Measurements from ENCODE around the gene ARAF. TPM values are rescaled to one million over a fixed set of nuclear protein-coding genes. Genes with fewer than 3 reads are reported as not detected.
"Not testable (repeated sequence)": the region's sequence is repeated elsewhere in the genome, so short reads cannot be mapped to it uniquely, and the experiment has no call there.

The ARAF gene
- polyA plus RNA-seq, 1 donor = 55.4 TPM

- Histone ChIP-seq H3K27me3 (ENCODE audit: control insufficient read depth, insufficient read depth, low read length) (no peaks in the 10 kb centered on the region), H3K9me3 (ENCODE audit: control insufficient read depth, low read depth, low read length) (peaks cover 6% of the 10 kb centered on the region), H3K27ac (ENCODE audit: low read length) (no peak overlapping the region), H3K4me1 (ENCODE audit: control insufficient read depth, insufficient read depth, low read length) (peaks cover 5% of the 10 kb centered on the region), H3K4me3 (ENCODE audit: low read length) (no peak overlapping the region), H3K36me3 (ENCODE audit: control insufficient read depth, insufficient read depth, low read length) (no peaks in the 10 kb centered on the region)
- no peak for DNase-seq
- no CpG with 5 or more reads among the region's 16 CpGs for WGBS (ENCODE audit: insufficient coverage, low lambda C conversion rate)
These were observed 24.3 kb downstream of the ARAF start for GRCh38 chrX:47585273-47585672.

- Histone ChIP-seq H3K4me3 (ENCODE audit: low read length) (no peak overlapping the region), H3K27me3 (ENCODE audit: control insufficient read depth, insufficient read depth, low read length) (no peaks in the 10 kb centered on the region), H3K9me3 (ENCODE audit: control insufficient read depth, low read depth, low read length) (peaks cover 6% of the 10 kb centered on the region), H3K27ac (ENCODE audit: low read length) (no peak overlapping the region), H3K4me1 (ENCODE audit: control insufficient read depth, insufficient read depth, low read length) (peaks cover 5% of the 10 kb centered on the region), H3K36me3 (ENCODE audit: control insufficient read depth, insufficient read depth, low read length) (no peaks in the 10 kb centered on the region)
- no peak for DNase-seq
- no CpG with 5 or more reads among the region's 11 CpGs for WGBS (ENCODE audit: insufficient coverage, low lambda C conversion rate)
These were observed 25.2 kb downstream of the ARAF start for GRCh38 chrX:47586043-47586787.

- Histone ChIP-seq H3K4me1 (ENCODE audit: control insufficient read depth, insufficient read depth, low read length) (no peaks in the 10 kb centered on the region), H3K27ac (ENCODE audit: low read length) (no peak overlapping the region), H3K27me3 (ENCODE audit: control insufficient read depth, insufficient read depth, low read length) (no peaks in the 10 kb centered on the region), H3K36me3 (ENCODE audit: control insufficient read depth, insufficient read depth, low read length) (no peaks in the 10 kb centered on the region), H3K9me3 (ENCODE audit: control insufficient read depth, low read depth, low read length) (peaks cover 6% of the 10 kb centered on the region), H3K4me3 (ENCODE audit: low read length) (no peak overlapping the region)
- DNase-seq = no peak
- no CpG with 5 or more reads among the region's 4 CpGs for WGBS (ENCODE audit: insufficient coverage, low lambda C conversion rate)
These were observed 26.3 kb downstream of the ARAF start for GRCh38 chrX:47587091-47587891.

GRCh38 chrX:47587906-47588735, 27.1 kb downstream of the ARAF start:
- Histone ChIP-seq H3K4me3 (ENCODE audit: low read length) (no peak overlapping the region), H3K9me3 (ENCODE audit: control insufficient read depth, low read depth, low read length) (peaks cover 6% of the 10 kb centered on the region), H3K27ac (ENCODE audit: low read length) (no peak overlapping the region), H3K36me3 (ENCODE audit: control insufficient read depth, insufficient read depth, low read length) (no peaks in the 10 kb centered on the region), H3K27me3 (ENCODE audit: control insufficient read depth, insufficient read depth, low read length) (no peaks in the 10 kb centered on the region), H3K4me1 (ENCODE audit: control insufficient read depth, insufficient read depth, low read length) (no peaks in the 10 kb centered on the region)
- WGBS (ENCODE audit: insufficient coverage, low lambda C conversion rate) = no CpG with 5 or more reads among the region's 16 CpGs
- DNase-seq = no peak

GRCh38 chrX:47590984-47591383, 30.0 kb downstream of the ARAF start:
- no peak overlapping the region for H3K27ac ChIP-seq (ENCODE audit: low read length)
- DNase-seq = no peak
- no peaks in the 10 kb centered on the region for H3K36me3 ChIP-seq (ENCODE audit: control insufficient read depth, insufficient read depth, low read length)
- H3K9me3 ChIP-seq (ENCODE audit: control insufficient read depth, low read depth, low read length) = peaks cover 3% of the 10 kb centered on the region
- H3K4me1 ChIP-seq (ENCODE audit: control insufficient read depth, insufficient read depth, low read length) = no peaks in the 10 kb centered on the region
- H3K4me3 ChIP-seq (ENCODE audit: low read length) = no peak overlapping the region
- WGBS (ENCODE audit: insufficient coverage, low lambda C conversion rate) = no CpG with 5 or more reads among the region's 5 CpGs
- no peaks in the 10 kb centered on the region for H3K27me3 ChIP-seq (ENCODE audit: control insufficient read depth, insufficient read depth, low read length)

GRCh38 chrX:47593522-47593921, 32.5 kb downstream of the ARAF start:
- Histone ChIP-seq H3K27me3 (ENCODE audit: control insufficient read depth, insufficient read depth, low read length) (no peaks in the 10 kb centered on the region), H3K9me3 (ENCODE audit: control insufficient read depth, low read depth, low read length) (no peaks in the 10 kb centered on the region), H3K4me3 (ENCODE audit: low read length) (no peak overlapping the region), H3K4me1 (ENCODE audit: control insufficient read depth, insufficient read depth, low read length) (no peaks in the 10 kb centered on the region), H3K36me3 (ENCODE audit: control insufficient read depth, insufficient read depth, low read length) (no peaks in the 10 kb centered on the region), H3K27ac (ENCODE audit: low read length) (no peak overlapping the region)
- no peak for DNase-seq
- WGBS (ENCODE audit: insufficient coverage, low lambda C conversion rate) = no CpG with 5 or more reads among the region's 4 CpGs

GRCh38 chrX:47595716-47596251, 34.8 kb downstream of the ARAF start:
- H3K4me1 ChIP-seq (ENCODE audit: control insufficient read depth, insufficient read depth, low read length) = no peaks in the 10 kb centered on the region
- H3K9me3 ChIP-seq (ENCODE audit: control insufficient read depth, low read depth, low read length) = no peaks in the 10 kb centered on the region
- no peak overlapping the region for H3K4me3 ChIP-seq (ENCODE audit: low read length)
- H3K27ac ChIP-seq (ENCODE audit: low read length) = no peak overlapping the region
- H3K36me3 ChIP-seq (ENCODE audit: control insufficient read depth, insufficient read depth, low read length) = no peaks in the 10 kb centered on the region
- H3K27me3 ChIP-seq (ENCODE audit: control insufficient read depth, insufficient read depth, low read length) = no peaks in the 10 kb centered on the region
- no CpG with 5 or more reads among the region's 1 CpG for WGBS (ENCODE audit: insufficient coverage, low lambda C conversion rate)
- DNase-seq = no peak

- no CpG with 5 or more reads among the region's 2 CpGs for WGBS (ENCODE audit: insufficient coverage, low lambda C conversion rate)
- no peaks in the 10 kb centered on the region for H3K27me3 ChIP-seq (ENCODE audit: control insufficient read depth, insufficient read depth, low read length)
- H3K27ac ChIP-seq (ENCODE audit: low read length) = no peak overlapping the region
- no peak overlapping the region for H3K4me3 ChIP-seq (ENCODE audit: low read length)
- no peak for DNase-seq
- H3K4me1 ChIP-seq (ENCODE audit: control insufficient read depth, insufficient read depth, low read length) = no peaks in the 10 kb centered on the region
- H3K36me3 ChIP-seq (ENCODE audit: control insufficient read depth, insufficient read depth, low read length) = no peaks in the 10 kb centered on the region
- no peaks in the 10 kb centered on the region for H3K9me3 ChIP-seq (ENCODE audit: control insufficient read depth, low read depth, low read length)
These were observed 35.3 kb downstream of the ARAF start for GRCh38 chrX:47596256-47596655.

- no peak for DNase-seq
- Histone ChIP-seq H3K36me3 (ENCODE audit: control insufficient read depth, insufficient read depth, low read length) (no peaks in the 10 kb centered on the region), H3K4me3 (ENCODE audit: low read length) (no peak overlapping the region), H3K27ac (ENCODE audit: low read length) (no peak overlapping the region), H3K4me1 (ENCODE audit: control insufficient read depth, insufficient read depth, low read length) (no peaks in the 10 kb centered on the region), H3K9me3 (ENCODE audit: control insufficient read depth, low read depth, low read length) (no peaks in the 10 kb centered on the region), H3K27me3 (ENCODE audit: control insufficient read depth, insufficient read depth, low read length) (no peaks in the 10 kb centered on the region)
- WGBS (ENCODE audit: insufficient coverage, low lambda C conversion rate) = no CpG with 5 or more reads among the region's 3 CpGs
These were observed 36.2 kb downstream of the ARAF start for GRCh38 chrX:47597222-47597621.

GRCh38 chrX:47603125-47603524, 42.1 kb downstream of the ARAF start:
- not testable (repeated sequence) for H3K4me1 ChIP-seq (ENCODE audit: control insufficient read depth, insufficient read depth, low read length); DNase-seq; H3K27me3 ChIP-seq (ENCODE audit: control insufficient read depth, insufficient read depth, low read length); H3K36me3 ChIP-seq (ENCODE audit: control insufficient read depth, insufficient read depth, low read length); H3K4me3 ChIP-seq (ENCODE audit: low read length); H3K9me3 ChIP-seq (ENCODE audit: control insufficient read depth, low read depth, low read length); H3K27ac ChIP-seq (ENCODE audit: low read length)
- no CpG with 5 or more reads among the region's 4 CpGs for WGBS (ENCODE audit: insufficient coverage, low lambda C conversion rate)

All from large intestine (tissue), 3 donors.